Activated CD4-positive, alpha-beta T cell treated with anti-CD3 and anti-CD28 coated beads for 36 hours (primary cell): ENCODE measurements around the gene GOLGA5. TPM values are rescaled to one million over a fixed set of nuclear protein-coding genes. Genes with fewer than 3 reads are reported as not detected.

Experiments used
- ATAC-seq: fragments of 200-7000 bp; cut with Tn5 transposase; one replicate; pipeline ENCODE4 v1.10.0; 2021; ENCODE audit warnings: mild to moderate bottlenecking, moderate library complexity
- CTCF ChIA-PET: fragments of 350-600 bp; sonication (Branson Sonifier 250); formaldehyde crosslinking; loops from one replicate; lab custom pipeline; 2021; ENCODE audit warnings: antibody characterized with exemption; lab: Charles Lee
- POLR2A ChIA-PET: fragments of 350-600 bp; sonication (Branson Sonifier 250); formaldehyde crosslinking; loops from one replicate; lab custom pipeline; 2021; ENCODE audit warnings: antibody characterized with exemption, inconsistent platforms; lab: Charles Lee
- DNase-seq: peaks from one replicate; pipeline ENCODE4 v3.0.0-alpha.2; 2020
- H3K27ac Mint-ChIP-seq: one replicate; pipeline ENCODE4 v1.8.0; 2021; ENCODE audit warnings: mixed read lengths
- H3K27me3 Mint-ChIP-seq: one replicate; pipeline ENCODE4 v1.8.0; 2021; ENCODE audit warnings: mixed read lengths
- H3K36me3 Mint-ChIP-seq: one replicate; pipeline ENCODE4 v1.8.0; 2021; ENCODE audit warnings: low read depth, mixed read lengths
- H3K4me1 Mint-ChIP-seq: one replicate; pipeline ENCODE4 v1.8.0; 2021; ENCODE audit warnings: mixed read lengths
- H3K4me3 Mint-ChIP-seq: one replicate; pipeline ENCODE4 v1.8.0; 2021; ENCODE audit warnings: mild to moderate bottlenecking, moderate library complexity, mixed read lengths
- H3K9me3 Mint-ChIP-seq: one replicate; pipeline ENCODE4 v1.8.0; 2021; ENCODE audit warnings: low read depth, mixed read lengths
- intact Hi-C, 2 experiments: fragments of 100-400 bp; cut with DNase I in 1 of 2; cut with micrococcal nuclease in 1 of 2; formaldehyde crosslinking; loops; one replicate each; pipeline versions ENCODE4 v1.14.2 to v1.15.1; 2022 to 2024; cut with DNase I, micrococcal nuclease
- total RNA-seq, 2 experiments: library from RNA; stranded (reverse); gene quantifications; one replicate each; pipeline ENCODE4 v1.2.3, GENCODE V29; 2021

The GOLGA5 gene
- total RNA-seq, 2 experiments from 2014 or later: 20.3 to 23.5 TPM

- Mint-ChIP-seq H3K36me3 (no peaks in the 10 kb centered on the region), H3K4me3 (no peak overlapping the region), H3K27me3 (peaks cover 8% of the 10 kb centered on the region), H3K4me1 (peaks cover 2% of the 10 kb centered on the region), H3K27ac (no peak overlapping the region), H3K9me3 (peaks cover 2% of the 10 kb centered on the region)
- intact Hi-C loops: no loop called here
- DNase-seq (no peak), ATAC-seq (no peak)
- POLR2A ChIA-PET: no interaction called here
- CTCF ChIA-PET: no interaction called here
These were observed 68.0 kb downstream of the GOLGA5 start for GRCh38 chr14:92861856-92862745.

GRCh38 chr14:92863286-92864080 lies 69.4 kb downstream of the GOLGA5 start:
- Mint-ChIP-seq H3K9me3 (no peaks in the 10 kb centered on the region), H3K27ac (no peak overlapping the region), H3K4me1 (peaks cover 2% of the 10 kb centered on the region), H3K27me3 (peaks cover 13% of the 10 kb centered on the region), H3K36me3 (no peaks in the 10 kb centered on the region), H3K4me3 (no peak overlapping the region)
- DNase-seq: no peak
- POLR2A ChIA-PET: no interaction called here
- CTCF ChIA-PET: interaction anchor here (1.0 kb wide), 1 partner anchor 317 kb away, joined by 4 read pairs; no protein-coding TSS in a partner anchor
- intact Hi-C loops: no loop called here
- no peak for ATAC-seq

DNA sequence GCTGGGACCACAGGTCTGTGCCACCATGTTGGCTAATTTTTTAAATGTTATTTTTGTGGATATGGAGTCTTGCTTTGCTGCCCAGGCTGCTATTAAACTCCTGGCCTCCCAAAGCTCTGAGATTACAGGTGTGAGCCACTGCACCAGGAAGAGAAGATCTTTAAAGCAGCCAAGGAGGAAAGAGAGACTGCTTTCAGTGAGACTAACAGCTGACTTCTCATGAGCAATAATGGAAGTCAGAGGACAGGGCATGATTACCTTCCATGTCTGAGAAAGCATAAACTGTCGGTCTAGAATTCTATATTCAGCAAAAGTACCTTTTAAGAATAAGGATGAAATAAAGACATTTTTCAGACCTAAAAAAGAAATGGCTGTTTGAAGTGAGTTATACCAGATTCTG lies 71.6 kb downstream of the GOLGA5 start:
- Mint-ChIP-seq H3K27ac (no peak overlapping the region), H3K27me3 (peaks cover 15% of the 10 kb centered on the region), H3K4me3 (no peak overlapping the region), H3K9me3 (no peaks in the 10 kb centered on the region), H3K4me1 (peaks cover 2% of the 10 kb centered on the region), H3K36me3 (no peaks in the 10 kb centered on the region)
- DNase-seq: no peak
- CTCF ChIA-PET: no interaction called here
- POLR2A ChIA-PET: no interaction called here
- intact Hi-C loops: no loop called here
- no peak for ATAC-seq

GRCh38 chr14:92866181-92866752 lies 72.2 kb downstream of the GOLGA5 start:
- H3K4me1 Mint-ChIP-seq: peaks cover 2% of the 10 kb centered on the region
- no peak overlapping the region for H3K27ac Mint-ChIP-seq
- intact Hi-C loops: no loop called here
- POLR2A ChIA-PET: interaction anchor here (0.6 kb wide), 1 partner anchor 24 kb away, joined by 3 read pairs; no protein-coding TSS in a partner anchor
- no peak for ATAC-seq
- no peaks in the 10 kb centered on the region for H3K36me3 Mint-ChIP-seq
- H3K4me3 Mint-ChIP-seq: no peak overlapping the region
- DNase-seq: no peak
- no peaks in the 10 kb centered on the region for H3K9me3 Mint-ChIP-seq
- CTCF ChIA-PET: no interaction called here
- H3K27me3 Mint-ChIP-seq: peaks cover 12% of the 10 kb centered on the region

DNA sequence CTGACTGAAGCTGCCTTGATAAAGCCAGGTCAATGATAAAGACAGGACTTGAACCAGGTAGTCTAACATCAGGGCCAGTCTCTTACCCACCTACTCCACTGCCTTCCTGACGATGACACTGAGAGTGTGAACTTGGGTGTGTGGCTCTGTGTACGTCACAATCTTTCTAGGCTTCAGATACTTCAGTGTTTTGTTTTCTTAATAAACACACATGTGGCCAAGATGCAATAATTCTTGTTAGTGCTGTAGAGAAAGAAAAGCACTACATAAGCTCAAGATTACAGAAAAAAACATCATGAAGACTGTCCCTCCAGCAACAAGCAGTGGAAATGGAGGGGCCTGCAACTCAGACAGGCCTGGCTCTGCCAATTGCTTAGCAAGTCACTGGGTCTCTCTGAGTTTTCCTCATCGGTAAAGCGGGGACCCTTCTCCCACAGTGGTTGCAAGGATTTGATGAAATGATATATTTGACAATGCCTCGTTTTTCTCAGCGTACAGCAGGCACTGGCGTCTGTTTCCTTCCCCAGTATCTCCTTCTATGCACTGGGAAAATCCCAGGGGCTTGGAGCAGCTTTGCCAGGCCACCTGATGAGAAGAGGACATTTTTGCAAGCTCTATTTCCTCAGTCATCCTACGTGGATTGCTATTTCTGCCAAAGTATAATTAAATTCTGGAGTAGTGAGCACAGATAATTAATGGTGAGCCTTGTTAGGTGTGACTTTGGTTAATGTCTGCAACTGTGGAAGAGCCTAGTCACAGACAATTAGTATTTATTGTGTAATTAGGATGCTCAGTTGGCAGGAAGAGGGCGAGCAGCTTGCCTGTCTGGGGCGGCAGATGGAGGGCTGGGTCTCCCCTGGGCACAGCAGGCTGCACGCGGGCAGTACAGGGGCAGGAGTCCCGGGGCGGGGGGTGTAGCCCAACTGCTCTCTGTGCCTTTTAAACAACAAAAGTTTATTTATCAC lies 73.1 kb downstream of the GOLGA5 start:
- Mint-ChIP-seq H3K4me3 (no peak overlapping the region), H3K4me1 (peaks cover 1% of the 10 kb centered on the region), H3K27ac (no peak overlapping the region), H3K27me3 (peaks cover 12% of the 10 kb centered on the region), H3K9me3 (no peaks in the 10 kb centered on the region), H3K36me3 (no peaks in the 10 kb centered on the region)
- POLR2A ChIA-PET: no interaction called here
- ATAC-seq (no peak), DNase-seq (no peak)
- intact Hi-C loops: no loop called here
- CTCF ChIA-PET: no interaction called here

DNA sequence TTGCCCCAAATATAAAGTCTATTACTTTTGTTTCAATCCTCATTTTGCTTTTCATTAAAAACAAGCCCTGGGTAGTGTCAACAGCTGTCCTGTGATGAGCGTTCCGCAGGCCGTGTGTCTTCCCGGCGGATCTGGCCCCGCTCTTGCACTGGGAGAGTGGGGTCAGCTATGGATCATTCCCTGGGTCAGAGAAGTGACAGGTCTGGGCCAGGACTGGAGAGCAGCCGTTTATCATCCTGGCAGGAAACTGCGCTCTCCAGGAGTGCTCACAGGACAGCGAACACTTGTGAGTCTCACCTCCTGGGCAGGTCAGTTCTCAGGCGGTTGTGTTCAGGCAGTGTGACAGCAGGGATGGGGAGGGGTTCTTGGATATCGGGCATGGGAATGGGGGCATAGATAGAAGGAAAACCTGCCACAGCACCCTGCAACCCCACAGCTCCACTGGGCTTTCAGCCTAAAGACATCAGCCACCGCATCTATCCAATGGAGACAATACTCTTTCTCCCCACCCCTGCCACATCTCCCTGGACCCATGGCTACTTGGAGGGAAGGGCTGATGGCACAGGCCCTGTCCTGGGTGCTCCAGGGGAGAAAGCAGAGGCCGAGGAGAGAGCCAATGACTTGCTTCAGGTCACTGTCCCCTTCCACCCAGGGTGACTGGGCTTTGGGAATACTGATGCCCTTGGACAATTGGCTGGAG lies 81.0 kb downstream of the GOLGA5 start:
- Mint-ChIP-seq H3K4me1 (no peaks in the 10 kb centered on the region), H3K9me3 (no peaks in the 10 kb centered on the region), H3K27ac (no peak overlapping the region), H3K4me3 (no peak overlapping the region), H3K36me3 (no peaks in the 10 kb centered on the region), H3K27me3 (peaks cover 18% of the 10 kb centered on the region)
- intact Hi-C loops: no loop called here
- ATAC-seq: no peak
- DNase-seq: no peak
- CTCF ChIA-PET: no interaction called here
- POLR2A ChIA-PET: no interaction called here

DNA sequence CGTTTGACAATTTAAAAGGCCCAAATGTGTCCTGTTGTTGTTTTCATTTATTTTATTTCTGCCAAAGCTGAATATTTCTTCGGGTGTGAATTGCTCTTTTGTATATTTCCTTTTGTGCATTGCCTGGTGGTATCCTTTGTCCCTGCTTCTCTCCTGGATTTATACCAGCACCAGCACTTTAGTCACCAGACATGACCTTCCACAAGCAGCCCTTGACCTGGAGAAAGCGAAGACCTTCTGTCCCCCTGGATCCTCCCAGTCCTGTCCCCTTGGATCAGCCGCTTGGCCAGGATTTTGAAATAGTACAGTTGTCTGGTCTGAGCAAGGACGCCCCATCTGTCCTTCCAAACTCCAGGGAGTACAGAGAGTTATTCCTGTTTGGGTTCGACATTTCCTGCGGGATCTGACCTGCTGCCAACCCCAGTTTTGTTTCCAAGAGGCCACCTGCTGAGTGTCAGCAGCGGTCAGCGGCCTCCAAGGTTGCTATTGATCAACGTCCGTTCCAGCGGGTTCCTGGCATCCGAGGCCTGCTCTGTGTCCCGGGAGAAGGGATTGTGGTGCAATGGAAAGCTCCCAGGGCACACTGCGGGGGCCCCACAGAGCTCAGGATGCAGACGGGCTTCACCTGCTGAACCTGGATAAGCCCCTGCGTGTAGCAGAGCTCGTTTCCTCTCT lies 83.8 kb downstream of the GOLGA5 start:
- ChIA-PET CTCF (interaction anchor here (0.9 kb wide), 1 partner anchor 124 kb away, joined by 3 read pairs; no protein-coding TSS in a partner anchor), POLR2A (no interaction called here)
- ATAC-seq (no peak), DNase-seq (no peak)
- Mint-ChIP-seq H3K4me3 (no peak overlapping the region), H3K27me3 (peaks cover 28% of the 10 kb centered on the region), H3K4me1 (no peaks in the 10 kb centered on the region), H3K9me3 (no peaks in the 10 kb centered on the region), H3K27ac (no peak overlapping the region), H3K36me3 (no peaks in the 10 kb centered on the region)
- intact Hi-C loops: no loop called here

DNA sequence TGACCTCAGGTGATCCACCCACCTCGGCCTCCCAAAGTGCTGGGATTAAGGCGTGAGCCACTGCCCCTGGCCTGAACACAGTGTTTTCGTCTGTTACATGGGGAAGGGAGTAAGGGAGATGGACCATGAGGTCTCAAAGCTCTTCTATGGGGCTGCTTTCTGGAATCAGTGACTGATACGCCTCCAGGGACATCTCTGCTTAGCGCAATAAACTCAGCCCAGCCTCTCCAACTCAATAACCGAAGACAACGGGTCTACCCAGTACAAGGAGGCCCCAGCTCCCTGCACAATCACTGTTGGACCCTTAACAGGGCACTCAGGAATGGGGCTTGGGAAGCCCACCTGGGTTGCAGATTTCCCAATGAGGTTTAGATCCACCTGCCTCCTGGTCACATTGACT lies 86.2 kb downstream of the GOLGA5 start:
- intact Hi-C loops: no loop called here
- ChIA-PET CTCF (no interaction called here), POLR2A (no interaction called here)

GRCh38 chr14:92880851-92881250 lies 86.7 kb downstream of the GOLGA5 start:
- no peak for DNase-seq
- Mint-ChIP-seq H3K36me3 (no peaks in the 10 kb centered on the region), H3K4me3 (no peak overlapping the region), H3K27me3 (peaks cover 36% of the 10 kb centered on the region), H3K4me1 (no peaks in the 10 kb centered on the region), H3K9me3 (no peaks in the 10 kb centered on the region), H3K27ac (no peak overlapping the region)
- ChIA-PET POLR2A (no interaction called here), CTCF (no interaction called here)
- intact Hi-C loops: no loop called here
- no peak for ATAC-seq

More for the DNA sequence above, 86.2 kb downstream of the GOLGA5 start:
- Mint-ChIP-seq H3K27ac (no peak overlapping the region), H3K4me3 (no peak overlapping the region), H3K4me1 (no peaks in the 10 kb centered on the region), H3K27me3 (peaks cover 32% of the 10 kb centered on the region), H3K36me3 (no peaks in the 10 kb centered on the region), H3K9me3 (no peaks in the 10 kb centered on the region)
- no peak for ATAC-seq
- no peak for DNase-seq

GRCh38 chr14:92883066-92883465 lies 89.0 kb downstream of the GOLGA5 start:
- H3K36me3 Mint-ChIP-seq: no peaks in the 10 kb centered on the region
- H3K9me3 Mint-ChIP-seq: no peaks in the 10 kb centered on the region
- DNase-seq (no peak), ATAC-seq (no peak)
- H3K4me3 Mint-ChIP-seq: no peak overlapping the region
- POLR2A ChIA-PET: no interaction called here
- peaks cover 36% of the 10 kb centered on the region for H3K27me3 Mint-ChIP-seq
- no peak overlapping the region for H3K27ac Mint-ChIP-seq
- intact Hi-C loops: no loop called here
- CTCF ChIA-PET: no interaction called here
- H3K4me1 Mint-ChIP-seq: no peaks in the 10 kb centered on the region
